ENCODE measurements around the gene ETFB.

DNA sequence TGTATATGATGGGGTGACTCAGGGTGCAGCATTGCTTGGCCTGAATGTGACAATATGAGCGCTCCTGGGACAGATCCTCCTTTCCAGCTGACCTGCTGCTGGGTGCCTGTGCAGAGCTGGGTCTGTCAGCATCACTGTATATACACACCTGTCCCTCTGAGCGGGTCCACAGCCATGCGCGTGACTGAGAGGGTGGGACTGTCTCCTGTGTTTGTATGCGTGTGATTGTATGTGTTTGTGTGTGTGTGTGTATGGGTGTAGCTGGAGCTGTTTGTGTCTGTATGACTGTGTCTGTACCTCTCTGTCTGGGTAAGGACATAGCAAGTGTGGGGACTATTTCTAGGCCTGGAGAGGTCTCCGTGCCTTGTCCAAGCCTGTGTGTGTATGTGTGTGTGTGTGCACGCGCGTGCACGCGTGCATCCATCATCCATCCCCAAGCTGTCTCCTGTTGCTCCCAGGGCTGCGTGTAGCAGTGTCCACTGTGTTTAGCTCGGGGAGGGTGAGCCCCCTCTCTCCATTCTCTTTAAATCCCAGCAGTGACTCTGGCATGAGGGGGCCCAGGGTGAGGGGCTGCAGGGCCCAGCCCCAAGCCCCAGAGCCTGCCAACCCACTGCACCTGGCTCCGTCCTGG is 46.4 kb downstream of the ETFB start:
- TF ChIP-seq, protein P1, sequence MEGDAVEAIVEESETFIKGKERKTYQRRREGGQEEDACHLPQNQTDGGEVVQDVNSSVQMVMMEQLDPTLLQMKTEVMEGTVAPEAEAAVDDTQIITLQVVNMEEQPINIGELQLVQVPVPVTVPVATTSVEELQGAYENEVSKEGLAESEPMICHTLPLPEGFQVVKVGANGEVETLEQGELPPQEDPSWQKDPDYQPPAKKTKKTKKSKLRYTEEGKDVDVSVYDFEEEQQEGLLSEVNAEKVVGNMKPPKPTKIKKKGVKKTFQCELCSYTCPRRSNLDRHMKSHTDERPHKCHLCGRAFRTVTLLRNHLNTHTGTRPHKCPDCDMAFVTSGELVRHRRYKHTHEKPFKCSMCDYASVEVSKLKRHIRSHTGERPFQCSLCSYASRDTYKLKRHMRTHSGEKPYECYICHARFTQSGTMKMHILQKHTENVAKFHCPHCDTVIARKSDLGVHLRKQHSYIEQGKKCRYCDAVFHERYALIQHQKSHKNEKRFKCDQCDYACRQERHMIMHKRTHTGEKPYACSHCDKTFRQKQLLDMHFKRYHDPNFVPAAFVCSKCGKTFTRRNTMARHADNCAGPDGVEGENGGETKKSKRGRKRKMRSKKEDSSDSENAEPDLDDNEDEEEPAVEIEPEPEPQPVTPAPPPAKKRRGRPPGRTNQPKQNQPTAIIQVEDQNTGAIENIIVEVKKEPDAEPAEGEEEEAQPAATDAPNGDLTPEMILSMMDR (IDR thresholded peaks at IDR 0.05), result no peak
- no peak for TF ChIP-seq POLR2A (IDR thresholded peaks at IDR 0.05)

Data from body of pancreas (tissue), 4 donors.